ENCODE data around the gene DAAM2.

DNA sequence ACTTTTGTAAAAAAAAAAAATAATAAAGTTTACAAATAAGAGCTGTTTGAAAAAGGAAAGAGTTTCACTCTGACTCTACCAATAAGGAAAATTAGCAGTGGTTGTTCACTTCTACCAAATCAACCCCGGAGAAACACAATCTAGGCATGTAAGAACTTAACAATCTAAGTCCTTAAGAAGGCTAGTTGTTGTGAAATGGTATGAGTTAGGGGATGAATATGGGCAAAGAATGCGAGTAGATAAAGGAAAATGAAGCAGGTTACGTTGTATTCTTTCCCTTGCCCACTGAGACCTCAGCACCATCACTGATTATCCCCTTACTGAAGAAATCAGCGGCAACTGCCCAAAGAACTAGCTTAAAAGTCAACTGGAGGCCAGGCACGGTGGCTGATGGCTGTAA lies 126.7 kb downstream of the DAAM2 start:
- TF ChIP-seq POLR2AphosphoS5 (IDR thresholded peaks at IDR 0.05; ENCODE audit: insufficient read depth in 1 of 2, low read depth in 1 of 2) = no peak
- no peak for TF ChIP-seq POLR2A (IDR thresholded peaks at IDR 0.05)

All from vagina (tissue), 2 donors.